ENCODE data around the gene ARHGAP26. TPM values are rescaled to one million over a fixed set of nuclear protein-coding genes. Genes with fewer than 3 reads are reported as not detected.

ARHGAP26 gene
- polyA plus RNA-seq, 1 donor (not counting 4 experiments of a cell fraction or from before 2014, with no cell fraction given), result 3.9 TPM

GRCh38 chr5:143226872-143227271 is 456.7 kb downstream of the ARHGAP26 start:
- Histone ChIP-seq H3K9me3 (ENCODE audit: control insufficient read depth, low read depth, low read length) (no peaks in the 10 kb centered on the region), H4K20me1 (ENCODE audit: control insufficient read depth, extremely low read depth, insufficient read depth, low read length) (no peaks in the 10 kb centered on the region), H3K27ac (ENCODE audit: control insufficient read depth, insufficient read depth, low read length) (no peak overlapping the region), H3K9me1 (ENCODE audit: control insufficient read depth, extremely low read depth, insufficient read depth, low read length) (no peaks in the 10 kb centered on the region), H3K79me2 (ENCODE audit: control insufficient read depth, insufficient read depth, low read length) (no peaks in the 10 kb centered on the region), H3K36me3 (ENCODE audit: control insufficient read depth in 2 of 2, extremely low read depth in 1 of 2, insufficient read depth in 2 of 2, low read length in 2 of 2) (no peaks in the 10 kb centered on the region), H2AFZ (ENCODE audit: control insufficient read depth, low read length) (no peak overlapping the region), H3K4me1 (ENCODE audit: control insufficient read depth, extremely low read depth, insufficient read depth, low read length) (peaks cover 24% of the 10 kb centered on the region), H3K27me3 (ENCODE audit: control insufficient read depth, extremely low read depth, insufficient read depth, low read length) (no peaks in the 10 kb centered on the region), H3K4me2 (ENCODE audit: control insufficient read depth, extremely low read depth, insufficient read depth, low read depth, low read length) (no peak overlapping the region), H3K4me3 (ENCODE audit: control insufficient read depth in 2 of 3, extremely low read depth in 1 of 3, insufficient read depth in 2 of 3, low read depth in 1 of 3, low read length in 3 of 3) (no peak overlapping the region), H3K9ac (ENCODE audit: control insufficient read depth, extremely low read depth, insufficient read depth, low read length) (no peak overlapping the region)
- DNase-seq (ENCODE audit: low read depth, low spot score), result no peak
- TF ChIP-seq CTCF (optimal IDR thresholded peaks at IDR 0.05 in 1 of 3, IDR thresholded peaks at IDR 0.05 in 1 of 3, conservative IDR thresholded peaks at IDR 0.05 in 1 of 3; ENCODE audit: extremely low read depth in 1 of 3, insufficient read depth in 2 of 3, low read length in 3 of 3), result no peak
- TF ChIP-seq EZH2 (IDR thresholded peaks at IDR 0.05; ENCODE audit: low read length), result no peak
- no peak for FAIRE-seq
- dilution Hi-C loops (cut with MboI; ENCODE audit: extremely low pct_ligation_motif_present, low sequenced_read_pairs), result no loop called here

DNA sequence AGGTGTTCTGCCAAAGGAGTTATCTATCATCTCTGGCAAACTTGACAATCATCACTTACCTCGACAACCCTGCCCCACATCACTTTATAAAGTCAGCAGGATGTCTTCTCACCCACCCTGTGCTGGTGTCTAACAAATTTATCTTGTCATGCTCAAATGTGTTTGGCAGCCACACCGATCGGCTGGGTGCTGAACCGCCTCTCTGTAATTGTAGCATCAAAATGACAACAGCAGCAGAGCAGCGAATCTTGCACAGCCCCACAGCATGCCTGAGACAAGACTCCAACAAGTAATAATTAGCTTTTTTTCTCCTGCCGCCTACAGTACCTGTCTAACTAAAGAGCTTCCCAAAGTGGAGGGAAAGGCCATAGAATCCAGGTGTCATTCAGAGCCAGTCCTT is 457.1 kb downstream of the ARHGAP26 start:
- H3K79me2 ChIP-seq (ENCODE audit: control insufficient read depth, insufficient read depth, low read length), result no peaks in the 10 kb centered on the region
- DNase-seq (ENCODE audit: low read depth, low spot score) (no peak), FAIRE-seq (no peak)
- H3K4me3 ChIP-seq (ENCODE audit: control insufficient read depth in 2 of 3, extremely low read depth in 1 of 3, insufficient read depth in 2 of 3, low read depth in 1 of 3, low read length in 3 of 3), result no peak overlapping the region
- H3K27me3 ChIP-seq (ENCODE audit: control insufficient read depth, extremely low read depth, insufficient read depth, low read length), result no peaks in the 10 kb centered on the region
- H3K9me1 ChIP-seq (ENCODE audit: control insufficient read depth, extremely low read depth, insufficient read depth, low read length), result no peaks in the 10 kb centered on the region
- H3K9me3 ChIP-seq (ENCODE audit: control insufficient read depth, low read depth, low read length), result no peaks in the 10 kb centered on the region
- dilution Hi-C loops (cut with MboI; ENCODE audit: extremely low pct_ligation_motif_present, low sequenced_read_pairs), result no loop called here
- no peaks in the 10 kb centered on the region for H3K36me3 ChIP-seq (ENCODE audit: control insufficient read depth in 2 of 2, extremely low read depth in 1 of 2, insufficient read depth in 2 of 2, low read length in 2 of 2)
- H2AFZ ChIP-seq (ENCODE audit: control insufficient read depth, low read length), result no peak overlapping the region
- H4K20me1 ChIP-seq (ENCODE audit: control insufficient read depth, extremely low read depth, insufficient read depth, low read length), result no peaks in the 10 kb centered on the region
- peaks cover 24% of the 10 kb centered on the region for H3K4me1 ChIP-seq (ENCODE audit: control insufficient read depth, extremely low read depth, insufficient read depth, low read length)
- no peak overlapping the region for H3K9ac ChIP-seq (ENCODE audit: control insufficient read depth, extremely low read depth, insufficient read depth, low read length)
- H3K27ac ChIP-seq (ENCODE audit: control insufficient read depth, insufficient read depth, low read length), result no peak overlapping the region
- H3K4me2 ChIP-seq (ENCODE audit: control insufficient read depth, extremely low read depth, insufficient read depth, low read depth, low read length), result no peak overlapping the region
- no peak for TF ChIP-seq EZH2 (IDR thresholded peaks at IDR 0.05; ENCODE audit: low read length)
- TF ChIP-seq CTCF (optimal IDR thresholded peaks at IDR 0.05 in 1 of 3, IDR thresholded peaks at IDR 0.05 in 1 of 3, conservative IDR thresholded peaks at IDR 0.05 in 1 of 3; ENCODE audit: extremely low read depth in 1 of 3, insufficient read depth in 2 of 3, low read length in 3 of 3), result no peak

Data from keratinocyte (primary cell).